ENCODE results near the gene CRACDL.
A peak's percentile ranks its signal among the peaks of the same experiment; 100 is the strongest.

CRACDL gene

DNA sequence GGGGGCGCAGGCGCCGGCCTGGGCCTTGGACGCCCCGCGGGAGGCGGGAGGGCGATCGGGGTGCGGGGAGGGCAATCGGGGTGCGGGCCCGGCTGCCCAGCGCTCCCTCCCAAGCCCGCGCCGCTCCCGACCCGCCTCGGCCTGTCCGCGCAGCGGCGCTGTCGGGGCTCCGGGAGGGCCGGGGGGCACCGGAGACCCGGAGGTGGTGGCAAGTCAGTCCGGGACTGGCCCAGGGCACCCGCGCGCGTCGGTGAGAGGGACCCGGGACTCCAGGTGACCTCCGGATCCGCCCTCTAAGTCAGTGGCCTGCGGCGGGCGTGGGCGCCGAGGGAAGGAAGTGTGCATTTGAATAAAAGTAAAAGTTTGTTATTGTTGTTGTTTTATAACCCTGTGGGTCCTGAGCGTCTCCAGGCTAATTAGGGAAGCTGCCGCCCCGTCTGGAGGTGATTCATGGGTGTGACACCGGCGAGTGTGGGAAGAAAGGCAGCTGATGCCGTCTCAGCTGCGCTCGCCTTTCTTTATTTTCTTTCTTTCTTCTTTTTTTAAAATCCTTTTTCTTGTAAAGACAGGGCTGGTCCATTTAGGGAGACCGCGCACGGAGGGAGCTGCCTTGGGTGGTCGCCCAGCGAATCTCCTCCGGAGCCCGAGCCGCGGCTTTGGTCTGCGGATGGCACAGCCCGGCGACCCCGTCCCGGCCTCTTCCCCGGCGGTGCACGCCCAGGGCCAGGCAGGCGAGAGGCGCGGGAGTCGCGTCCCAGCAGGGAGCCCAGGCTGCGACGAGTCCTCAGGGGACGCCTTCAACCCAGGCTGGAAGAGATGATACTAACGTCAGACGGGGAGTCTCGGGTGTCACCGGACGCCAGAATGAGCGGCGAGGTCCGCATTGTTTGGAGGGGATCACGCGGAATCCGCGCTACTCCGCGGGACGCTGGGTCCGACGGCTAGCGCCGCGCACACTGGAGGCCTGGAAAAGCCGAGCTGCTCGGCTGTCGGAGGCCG lies 627 bp upstream of the CRACDL start:
- TF ChIP-seq CTCF (IDR thresholded peaks at IDR 0.05; ENCODE audit: control insufficient read depth, extremely low read depth, insufficient read depth), result peak; percentile 45
- DNase-seq (ENCODE audit: low read depth), result no peak
- peak overlapping the region; percentile 41 for H3K4me3 ChIP-seq (ENCODE audit: low read depth, low read length)

DNA sequence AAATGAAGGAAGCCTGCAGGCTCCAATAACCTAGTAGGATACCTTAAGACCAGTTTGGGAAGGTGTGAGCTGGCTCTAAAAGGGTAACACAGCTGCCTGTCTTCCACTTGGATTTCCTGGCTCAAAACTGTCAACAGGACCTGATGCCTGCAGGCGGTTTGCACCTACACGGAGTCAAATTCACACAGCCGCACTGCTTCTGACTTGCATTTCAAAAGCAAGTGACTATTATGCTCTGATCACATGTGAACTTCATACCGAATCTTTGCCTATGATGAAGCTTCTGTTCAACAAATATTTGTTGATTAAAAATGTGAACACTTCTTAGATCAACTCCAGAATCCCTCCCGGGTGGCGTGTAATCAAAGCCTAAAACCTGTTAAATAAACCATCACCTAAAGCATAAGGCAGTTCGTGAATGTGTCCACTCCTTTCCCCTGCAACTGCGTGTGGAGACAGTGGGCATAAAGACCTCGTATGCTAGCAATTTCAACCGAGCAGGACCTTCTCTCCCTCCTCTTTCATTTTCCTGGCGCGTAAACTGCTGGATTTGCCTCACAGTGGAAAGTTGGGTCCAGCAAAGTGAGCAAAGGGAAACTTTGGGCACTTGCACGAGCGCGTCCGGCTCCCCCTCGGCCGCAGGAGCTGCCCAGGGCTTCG lies 784 bp downstream of the CRACDL start:
- no peak for TF ChIP-seq CTCF (IDR thresholded peaks at IDR 0.05; ENCODE audit: control insufficient read depth, extremely low read depth, insufficient read depth)
- DNase-seq (ENCODE audit: low read depth), result no peak
- H3K4me3 ChIP-seq (ENCODE audit: low read depth, low read length), result peak overlapping the region; percentile 13; the same call in 1 of the 2 replicates

- H3K4me3 ChIP-seq (ENCODE audit: low read depth, low read length), result no peak overlapping the region
- no peak for DNase-seq (ENCODE audit: low read depth)
- no peak for TF ChIP-seq CTCF (IDR thresholded peaks at IDR 0.05; ENCODE audit: control insufficient read depth, extremely low read depth, insufficient read depth)
Observed at GRCh38 chr2:98932778-98933343, 3.2 kb downstream of the CRACDL start.

GRCh38 chr2:98932164-98932563 lies 3.9 kb downstream of the CRACDL start:
- TF ChIP-seq CTCF (IDR thresholded peaks at IDR 0.05; ENCODE audit: control insufficient read depth, extremely low read depth, insufficient read depth), result no peak
- DNase-seq (ENCODE audit: low read depth), result no peak
- no peak overlapping the region for H3K4me3 ChIP-seq (ENCODE audit: low read depth, low read length)

- DNase-seq (ENCODE audit: low read depth), result no peak
- TF ChIP-seq CTCF (IDR thresholded peaks at IDR 0.05; ENCODE audit: control insufficient read depth, extremely low read depth, insufficient read depth), result no peak
- H3K4me3 ChIP-seq (ENCODE audit: low read depth, low read length), result no peak overlapping the region
Observed at GRCh38 chr2:98931596-98931995, 4.4 kb downstream of the CRACDL start.

GRCh38 chr2:98929920-98930319 lies 6.1 kb downstream of the CRACDL start:
- DNase-seq (ENCODE audit: low read depth), result no peak
- TF ChIP-seq CTCF (IDR thresholded peaks at IDR 0.05; ENCODE audit: control insufficient read depth, extremely low read depth, insufficient read depth), result no peak

More at GRCh38 chr2:98929920-98930319, 6.1 kb downstream of the CRACDL start:
- H3K4me3 ChIP-seq (ENCODE audit: low read depth, low read length), result no peak overlapping the region

Data from LNCaP clone FGC (cell line).